Immature natural killer cell (primary cell): ENCODE results near the gene CD2BP2. TPM values are rescaled to one million over a fixed set of nuclear protein-coding genes. Genes with fewer than 3 reads are reported as not detected.

Experiments used
- DNase-seq, 3 donors: peaks; one replicate each; pipeline ENCODE4 v3.0.0; 2022; ENCODE audit warnings: mixed read lengths in 1 of 3
- H3K27ac Mint-ChIP-seq, 6 donors: one replicate each; pipeline ENCODE4 v1.8.0; 2020; ENCODE audit warnings: mixed read lengths in 6 of 6, mild to moderate bottlenecking in 5 of 6, inconsistent platforms in 4 of 6, moderate library complexity in 3 of 6
- H3K27me3 Mint-ChIP-seq, 3 donors: one replicate each; pipeline ENCODE4 v1.8.0; 2020 to 2021; ENCODE audit warnings: low read depth in 3 of 3, mild to moderate bottlenecking in 3 of 3, mixed read lengths in 3 of 3, moderate library complexity in 3 of 3, inconsistent platforms in 1 of 3
- H3K36me3 Mint-ChIP-seq, 3 donors: one replicate each; pipeline ENCODE4 v1.8.0; 2020; ENCODE audit warnings: mixed read lengths in 3 of 3, inconsistent platforms in 2 of 3, mild to moderate bottlenecking in 2 of 3
- H3K4me1 Mint-ChIP-seq, 2 donors: one replicate each; pipeline ENCODE4 v1.8.0; 2020; ENCODE audit warnings: inconsistent platforms in 2 of 2, mild to moderate bottlenecking in 2 of 2, mixed read lengths in 2 of 2, moderate library complexity in 1 of 2
- H3K4me3 Mint-ChIP-seq, 5 donors: one replicate each; pipeline ENCODE4 v1.8.0; 2020; ENCODE audit warnings: mild to moderate bottlenecking in 5 of 5, mixed read lengths in 5 of 5, inconsistent platforms in 3 of 5, moderate library complexity in 3 of 5
- H3K9me3 Mint-ChIP-seq, 6 donors: one replicate each; pipeline ENCODE4 v1.8.0; 2020; ENCODE audit warnings: mild to moderate bottlenecking in 6 of 6, mixed read lengths in 6 of 6, inconsistent platforms in 4 of 6, moderate library complexity in 3 of 6
- polyA plus RNA-seq, 3 donors: library from polyadenylated mRNA; unstranded; fragments of 300-500 nt; fragmentation: Illumina TruSeq; gene quantifications; one replicate each; pipeline ENCODE4 v1.2.3, GENCODE V29; 2021

Gene CD2BP2
- polyA plus RNA-seq, 3 donors from 2014 or later: 39.9 to 54.3 (median 42.9) TPM

GRCh38 chr16:30383521-30383920 lies 28.4 kb upstream of the CD2BP2 start:
- Mint-ChIP-seq H3K4me3 (peak overlapping the region; percentile 44 to 88 (median 72)), H3K27me3 (peaks cover 3 to 16% (median 8%) of the 10 kb centered on the region in 3 donors), H3K9me3 (no peaks in the 10 kb centered on the region), H3K36me3 (peaks cover 3 to 4% (median 4%) of the 10 kb centered on the region in 3 donors), H3K4me1 (peaks cover 51 to 55% of the 10 kb centered on the region in 2 donors), H3K27ac (peak overlapping the region; percentile 96 to 100 (median 99))
- DNase-seq: no peak

DNA sequence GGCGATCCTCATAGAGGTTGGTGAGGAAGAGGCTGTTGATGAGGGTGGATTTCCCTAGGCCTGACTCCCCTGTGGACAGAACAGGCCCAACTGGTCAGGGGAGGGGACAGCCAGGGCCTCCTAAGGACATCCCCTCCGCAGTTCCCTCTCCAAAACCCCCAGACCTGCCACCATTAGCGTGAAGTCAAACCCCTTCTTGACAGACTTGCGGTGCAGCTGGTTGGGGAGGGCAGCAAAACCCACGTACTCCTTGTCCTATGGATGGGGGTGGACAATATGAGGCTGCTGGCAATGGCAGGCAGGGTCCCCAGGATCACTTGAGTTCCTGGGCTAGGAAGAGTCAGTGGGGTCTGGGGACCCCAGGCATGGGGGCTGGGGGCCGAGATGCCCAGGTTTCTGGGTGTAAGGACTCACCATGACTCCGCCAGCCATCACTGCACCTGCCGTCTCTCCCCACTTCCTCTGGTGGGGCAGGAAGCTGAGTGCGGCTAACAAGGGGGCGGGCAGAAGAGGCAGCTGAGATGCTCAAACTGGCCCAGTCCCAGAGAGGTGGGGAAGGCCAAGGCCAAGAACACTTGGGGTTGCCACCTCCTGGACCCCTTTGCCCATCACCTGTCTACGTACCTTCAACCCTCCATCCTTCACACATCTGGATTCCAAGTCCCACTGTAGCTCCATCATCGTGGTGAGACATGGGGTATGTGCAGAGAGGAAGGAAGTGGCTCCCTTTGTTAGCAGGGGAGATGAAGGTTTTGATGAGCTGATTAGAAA lies 27.2 kb upstream of the CD2BP2 start, which contains the start of gene SEPTIN1:
SEPTIN1 (minus strand) TSS at position 451 of the 771 bp plus-strand sequence; CDS start at position 432, 19 bp downstream.
- Mint-ChIP-seq H3K4me3 (peak within 1 kb of the TSS; percentile 79 to 93 (median 88)), H3K27me3 (peaks cover 10 to 24% (median 18%) of the 10 kb centered on the region in 3 donors), H3K9me3 (no peaks in the 10 kb centered on the region), H3K4me1 (peaks cover 63 to 65% of the 10 kb centered on the region in 2 donors), H3K27ac (peak within 1 kb of the TSS; percentile 96 to 100 (median 99)), H3K36me3 (peaks cover 3 to 4% (median 4%) of the 10 kb centered on the region in 3 donors)
- DNase-seq: peak; percentile 80 to 83 (median 82)

DNA sequence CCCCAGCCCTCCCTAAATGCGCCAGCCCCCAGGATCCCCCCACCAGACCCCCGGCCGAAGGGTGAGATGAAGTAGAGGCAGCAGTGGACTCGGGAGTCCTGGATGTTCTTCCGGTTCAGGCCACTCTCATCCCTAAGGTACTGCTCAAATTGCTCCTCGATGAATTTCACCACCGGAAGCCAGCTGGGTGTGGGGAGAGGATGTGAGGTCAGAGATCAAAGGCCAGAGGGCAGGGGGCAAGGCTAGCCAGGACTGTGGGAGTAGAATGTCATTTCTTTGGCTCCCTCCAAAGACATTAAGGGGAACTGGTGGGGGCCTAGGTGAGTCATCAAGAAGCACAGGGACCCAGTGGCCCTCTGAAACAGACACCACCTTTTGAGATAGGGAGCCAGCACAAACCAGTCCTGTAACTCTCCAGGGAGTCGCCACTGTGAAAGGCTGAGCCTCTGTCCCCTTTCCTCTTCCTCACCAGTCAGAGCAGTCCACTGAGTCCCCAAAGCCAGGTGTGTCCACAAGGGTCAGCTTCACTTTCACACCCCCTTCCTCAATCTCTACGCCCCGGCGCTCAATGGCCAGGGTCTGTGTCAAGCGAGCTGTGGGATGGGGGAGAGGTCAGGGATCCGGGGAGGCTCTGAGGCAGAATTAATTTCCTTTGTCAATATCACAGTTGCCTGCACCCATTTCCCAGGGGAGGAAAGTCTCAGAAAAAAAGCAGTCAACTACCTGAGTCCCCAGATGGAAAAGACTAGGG lies 26.4 kb upstream of the CD2BP2 start:
- Mint-ChIP-seq H3K4me3 (peak overlapping the region; percentile 79 to 93 (median 88)), H3K36me3 (peaks cover 3 to 4% (median 4%) of the 10 kb centered on the region in 3 donors), H3K27ac (peak overlapping the region; percentile 96 to 100 (median 99)), H3K9me3 (no peaks in the 10 kb centered on the region), H3K27me3 (peaks cover 10 to 24% (median 21%) of the 10 kb centered on the region in 3 donors), H3K4me1 (peaks cover 67 to 68% of the 10 kb centered on the region in 2 donors)
- no peak for DNase-seq

GRCh38 chr16:30380803-30381208 lies 25.7 kb upstream of the CD2BP2 start:
- Mint-ChIP-seq H3K36me3 (peaks cover 3 to 4% (median 4%) of the 10 kb centered on the region in 3 donors), H3K9me3 (no peaks in the 10 kb centered on the region), H3K27me3 (peaks cover 10 to 24% (median 21%) of the 10 kb centered on the region in 3 donors), H3K4me3 (peak overlapping the region; percentile 56 to 93 (median 64)), H3K4me1 (peaks cover 67 to 68% of the 10 kb centered on the region in 2 donors), H3K27ac (peak overlapping the region; percentile 87 to 100 (median 99))
- no peak for DNase-seq

- Mint-ChIP-seq H3K4me3 (peak overlapping the region; percentile 65 to 95 (median 93)), H3K4me1 (peaks cover 66 to 67% of the 10 kb centered on the region in 2 donors), H3K27me3 (peaks cover 10 to 24% (median 21%) of the 10 kb centered on the region in 3 donors), H3K36me3 (peaks cover 3 to 4% (median 4%) of the 10 kb centered on the region in 3 donors), H3K9me3 (no peaks in the 10 kb centered on the region), H3K27ac (peak overlapping the region; percentile 98 to 100 (median 99))
- DNase-seq: no peak
Measured at GRCh38 chr16:30380072-30380802, 25.1 kb upstream of the CD2BP2 start.

DNA sequence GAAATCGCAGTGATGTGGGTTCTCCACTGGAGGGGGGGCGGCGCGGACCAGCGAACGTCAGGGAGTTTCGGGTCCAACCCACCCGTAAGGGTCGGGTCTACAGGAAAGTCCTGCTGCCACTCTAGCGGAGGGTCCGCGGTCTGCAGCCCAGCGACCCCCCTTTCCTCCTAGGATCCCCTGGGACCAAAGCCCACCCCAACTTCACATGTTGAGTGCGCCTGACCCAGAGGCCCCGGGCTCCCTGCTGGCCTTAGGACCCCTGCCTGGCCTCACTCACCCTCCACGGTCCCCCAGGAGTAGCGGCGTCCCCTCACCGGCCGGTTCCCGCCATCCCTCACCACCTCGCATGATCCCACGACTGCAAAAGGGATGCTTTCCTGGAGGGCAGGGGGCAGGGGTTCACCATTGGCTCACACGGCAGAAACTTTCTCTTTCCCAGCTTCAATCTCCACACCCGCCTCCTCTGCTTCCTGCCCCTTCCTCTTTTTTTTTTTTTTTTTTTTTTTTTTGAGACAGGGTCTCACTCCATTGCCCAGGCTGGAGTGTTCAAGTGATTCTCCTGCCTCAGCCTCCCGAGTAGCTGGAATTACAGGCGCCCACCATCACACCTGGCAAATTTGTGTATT lies 24.2 kb upstream of the CD2BP2 start:
- peak overlapping the region; percentile 99 to 100 (median 99) for H3K27ac Mint-ChIP-seq
- peaks cover 65 to 67% of the 10 kb centered on the region in 2 donors for H3K4me1 Mint-ChIP-seq
- DNase-seq: no peak
- H3K4me3 Mint-ChIP-seq: peak overlapping the region; percentile 93 to 95 (median 93)
- H3K9me3 Mint-ChIP-seq: no peaks in the 10 kb centered on the region
- peaks cover 3 to 4% (median 4%) of the 10 kb centered on the region in 3 donors for H3K36me3 Mint-ChIP-seq
- peaks cover 10 to 22% (median 21%) of the 10 kb centered on the region in 3 donors for H3K27me3 Mint-ChIP-seq

- Mint-ChIP-seq H3K36me3 (peaks cover 3 to 4% (median 4%) of the 10 kb centered on the region in 3 donors), H3K4me3 (peak overlapping the region; percentile 93 to 95 (median 93)), H3K27ac (peak overlapping the region; percentile 99 to 100 (median 99)), H3K27me3 (peaks cover 10 to 22% (median 21%) of the 10 kb centered on the region in 3 donors), H3K4me1 (peaks cover 61 to 62% of the 10 kb centered on the region in 2 donors), H3K9me3 (no peaks in the 10 kb centered on the region)
- peak; percentile 99 for DNase-seq
Measured at GRCh38 chr16:30378236-30379157, 23.4 kb upstream of the CD2BP2 start.

DNA sequence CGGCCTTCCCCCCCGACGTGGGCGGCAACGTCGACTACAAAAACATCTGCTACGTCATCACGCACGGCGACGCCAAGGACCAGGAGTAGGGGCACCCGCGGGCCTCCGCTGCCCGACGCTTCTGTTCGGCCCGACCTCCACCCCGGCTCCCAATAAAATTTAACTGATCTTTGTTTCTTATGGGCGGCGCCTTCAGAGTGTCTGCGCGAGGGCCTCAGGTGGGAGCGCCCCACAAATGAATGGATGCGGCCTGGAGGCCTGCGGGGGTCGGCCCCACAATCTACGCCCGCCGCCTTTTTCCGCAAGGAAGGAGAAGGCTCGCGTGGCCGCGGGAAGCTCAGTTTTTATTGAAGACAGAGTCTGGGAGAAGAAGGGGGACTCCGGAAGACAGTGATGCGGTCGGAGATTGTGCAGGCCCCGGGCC lies 22.7 kb upstream of the CD2BP2 start:
- Mint-ChIP-seq H3K27ac (peak overlapping the region; percentile 99 to 100 (median 99)), H3K4me3 (peak overlapping the region; percentile 93 to 95 (median 93)), H3K4me1 (peaks cover 54 to 58% of the 10 kb centered on the region in 2 donors), H3K9me3 (no peaks in the 10 kb centered on the region), H3K36me3 (peaks cover 3 to 4% (median 4%) of the 10 kb centered on the region in 3 donors), H3K27me3 (peaks cover 10 to 21% (median 18%) of the 10 kb centered on the region in 3 donors)
- peak; percentile 85 to 91 (median 90) for DNase-seq

DNA sequence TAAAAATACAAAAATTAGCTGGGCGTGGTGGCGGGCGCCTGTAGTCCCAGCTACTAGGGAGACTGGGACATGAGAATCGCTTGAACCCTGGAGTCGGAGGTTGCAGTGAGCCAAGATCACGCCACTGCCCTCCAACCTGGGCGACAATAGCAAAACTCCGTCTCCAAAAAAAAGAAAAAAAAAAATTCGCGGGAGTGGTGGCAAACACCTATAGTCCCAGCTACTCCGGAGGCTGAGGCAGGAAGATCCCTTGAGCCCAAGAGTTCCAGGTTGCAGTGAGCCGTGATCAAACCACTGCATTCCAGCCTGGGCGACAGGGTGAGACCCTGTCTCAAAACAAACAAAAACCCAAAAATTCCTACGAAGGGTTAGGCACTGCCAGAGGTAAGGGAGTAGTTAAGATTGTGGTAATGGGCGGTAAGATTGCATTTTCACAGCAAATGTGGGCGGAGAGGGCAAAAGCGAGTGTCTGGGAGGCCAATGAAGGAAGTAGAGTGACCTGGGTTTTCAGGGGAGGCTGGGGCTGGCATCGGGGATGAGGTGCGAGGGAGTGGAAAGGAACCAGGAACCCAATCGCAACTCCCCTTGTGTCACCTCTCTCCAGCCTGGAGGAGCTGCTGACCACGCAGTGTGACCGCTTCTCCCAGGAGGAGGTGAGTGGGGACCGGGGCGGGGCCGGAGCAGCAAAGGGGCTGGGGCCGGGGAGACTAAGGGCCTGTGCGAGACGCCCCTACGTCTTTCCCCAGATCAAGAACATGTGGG lies 22.1 kb upstream of the CD2BP2 start:
- Mint-ChIP-seq H3K36me3 (peaks cover 3 to 4% (median 4%) of the 10 kb centered on the region in 3 donors), H3K9me3 (no peaks in the 10 kb centered on the region), H3K4me1 (peaks cover 50 to 52% of the 10 kb centered on the region in 2 donors), H3K4me3 (peak overlapping the region; percentile 93 to 95 (median 93)), H3K27ac (peak overlapping the region; percentile 99 to 100 (median 99)), H3K27me3 (peaks cover 10 to 16% (median 14%) of the 10 kb centered on the region in 3 donors)
- DNase-seq: no peak

- Mint-ChIP-seq H3K4me3 (peak overlapping the region in 2 of 5 donors; percentile 24 to 93), H3K4me1 (peaks cover 50 to 51% of the 10 kb centered on the region in 2 donors), H3K27ac (peak overlapping the region in 5 of 6 donors; percentile 53 to 100 (median 99)), H3K36me3 (peaks cover 3 to 4% (median 4%) of the 10 kb centered on the region in 3 donors), H3K9me3 (no peaks in the 10 kb centered on the region), H3K27me3 (peaks cover 10 to 16% (median 10%) of the 10 kb centered on the region in 3 donors)
- DNase-seq: no peak
Measured at GRCh38 chr16:30376461-30376902, 21.4 kb upstream of the CD2BP2 start.

- Mint-ChIP-seq H3K9me3 (no peaks in the 10 kb centered on the region), H3K4me3 (peak overlapping the region in 1 of 5 donors; percentile 42), H3K27me3 (peaks cover 9 to 16% (median 10%) of the 10 kb centered on the region in 3 donors), H3K4me1 (peaks cover 50 to 51% of the 10 kb centered on the region in 2 donors), H3K36me3 (peaks cover 3 to 4% (median 4%) of the 10 kb centered on the region in 3 donors), H3K27ac (peak overlapping the region; percentile 3 to 99 (median 61))
- no peak for DNase-seq
Measured at GRCh38 chr16:30375864-30376263, 20.8 kb upstream of the CD2BP2 start.
